GM23338 (cell line): ENCODE data around the gene BET1. TPM values are rescaled to one million over a fixed set of nuclear protein-coding genes. Genes with fewer than 3 reads are reported as not detected.

Source experiments
- ATAC-seq: fragments of 200-7000 bp; cut with Tn5 transposase; 3 replicates; pipeline ENCODE4 v1.9.1; 2020
- DNase-seq: peaks from one replicate; pipeline ENCODE4 v3.0.0-alpha.2; 2015; ENCODE audit warnings: low spot score
- H2AFZ ChIP-seq: fragments of 200-600 bp; sonication (generic); 2 replicates; pipeline ENCODE4 v1.8.0; 2016; ENCODE audit warnings: antibody characterized with exemption, mild to moderate bottlenecking, moderate library complexity
- H3F3A ChIP-seq: fragments of 200-600 bp; sonication (generic); replicated peaks from 2 replicates; pipeline ENCODE4 v1.8.0; 2017; ENCODE audit warnings: antibody characterized with exemption, mixed run types, low read depth
- H3K27ac ChIP-seq: fragments of 200-600 bp; sonication (generic); 2 replicates; pipeline ENCODE4 v1.6.1; 2016; ENCODE audit warnings: low read depth
- H3K27me3 ChIP-seq: fragments of 200-600 bp; sonication (generic); 2 replicates; pipeline ENCODE4 v1.8.0; 2016; ENCODE audit warnings: mild to moderate bottlenecking, mixed run types, moderate library complexity; ENCODE audit not compliant: insufficient read depth
- H3K36me3 ChIP-seq: fragments of 200-600 bp; sonication (generic); 2 replicates; pipeline ENCODE4 v1.8.0; 2016; ENCODE audit warnings: mild to moderate bottlenecking; ENCODE audit not compliant: insufficient read depth
- H3K4me1 ChIP-seq: fragments of 200-600 bp; sonication (generic); 2 replicates; pipeline ENCODE4 v1.8.0; 2016; ENCODE audit warnings: mild to moderate bottlenecking, moderate library complexity; ENCODE audit not compliant: insufficient read depth
- H3K4me2 ChIP-seq: fragments of 200-600 bp; sonication (generic); 2 replicates; pipeline ENCODE4 v1.7.1; 2017; ENCODE audit warnings: mixed run types
- H3K4me3 ChIP-seq: fragments of 200-600 bp; sonication (generic); 2 replicates; pipeline ENCODE4 v1.6.1; 2016; ENCODE audit warnings: mixed run types
- H3K79me2 ChIP-seq: fragments of 200-600 bp; sonication (generic); replicated peaks from 2 replicates; pipeline ENCODE4 v1.8.0; 2017; ENCODE audit warnings: mild to moderate bottlenecking; ENCODE audit not compliant: insufficient read depth
- H3K9me2 ChIP-seq: fragments of 200-600 bp; sonication (generic); 2 replicates; pipeline ENCODE4 v1.8.0; 2017; ENCODE audit not compliant: insufficient read depth
- H4K20me1 ChIP-seq: fragments of 200-600 bp; sonication (generic); replicated peaks from 2 replicates; pipeline ENCODE4 v1.8.0; 2017; ENCODE audit warnings: mild to moderate bottlenecking; ENCODE audit not compliant: insufficient read depth
- H3K27ac Mint-ChIP-seq: 2 replicates; pipeline ENCODE4 v1.8.0; 2020; ENCODE audit warnings: inconsistent platforms, mild to moderate bottlenecking, moderate library complexity, mixed read lengths
- H3K27me3 Mint-ChIP-seq: 3 replicates; pipeline ENCODE4 v1.8.0; 2022; ENCODE audit warnings: low read depth, mild to moderate bottlenecking, moderate library complexity, mixed read lengths, inconsistent platforms; ENCODE audit not compliant: insufficient read depth, poor library complexity
- H3K36me3 Mint-ChIP-seq: 3 replicates; pipeline ENCODE4 v1.8.0; 2021; ENCODE audit warnings: low read depth, mild to moderate bottlenecking, inconsistent platforms, moderate library complexity, mixed read lengths
- H3K4me1 Mint-ChIP-seq: 3 replicates; pipeline ENCODE4 v1.8.0; 2020; ENCODE audit warnings: mild to moderate bottlenecking, inconsistent platforms, mixed read lengths
- H3K4me3 Mint-ChIP-seq: 3 replicates; pipeline ENCODE4 v1.8.0; 2021; ENCODE audit warnings: moderate library complexity, mild to moderate bottlenecking, inconsistent platforms, mixed read lengths
- H3K9me3 Mint-ChIP-seq: 3 replicates; pipeline ENCODE4 v1.8.0; 2020; ENCODE audit warnings: moderate library complexity, mild to moderate bottlenecking, inconsistent platforms, mixed read lengths
- CREB1 ChIP-seq: fragments of 250-450 bp; sonication (Bioruptor Pico); IDR thresholded peaks from 2 replicates; pipeline ENCODE4 v1.5.0; 2020; ENCODE audit warnings: low read depth, mild to moderate bottlenecking, moderate library complexity
- CTCF ChIP-seq, 2 experiments: fragments of 200-600 bp in 1 of 2; sonication (generic) in 1 of 2; conservative IDR thresholded peaks; 2 replicates each; pipeline versions ENCODE4 v1.5.1 to v1.6.1; 2016 to 2017; ENCODE audit warnings: antibody characterized with exemption in 2 of 2, low read depth in 2 of 2, mild to moderate bottlenecking in 2 of 2, moderate library complexity in 1 of 2
- ETS1 ChIP-seq: IDR thresholded peaks from 2 replicates; pipeline ENCODE4 v1.6.1; 2016; ENCODE audit warnings: antibody characterized with exemption
- EZH2 ChIP-seq: fragments of 200-600 bp; sonication (generic); IDR thresholded peaks from one replicate; pipeline ENCODE4 v1.8.0; 2017; ENCODE audit warnings: antibody characterized with exemption, mild to moderate bottlenecking, low read depth; ENCODE audit not compliant: unreplicated experiment
- EZH2phosphoT487 ChIP-seq: fragments of 200-600 bp; sonication (generic); IDR thresholded peaks from one replicate; pipeline ENCODE4 v1.8.1; 2018; ENCODE audit warnings: antibody characterized with exemption; ENCODE audit not compliant: unreplicated experiment
- JUNB ChIP-seq: IDR thresholded peaks from one replicate; pipeline ENCODE4 v1.6.1; 2016; ENCODE audit warnings: antibody characterized with exemption; ENCODE audit not compliant: unreplicated experiment
- NANOG ChIP-seq: IDR thresholded peaks from 2 replicates; pipeline ENCODE4 v1.6.1; 2016; ENCODE audit warnings: antibody characterized with exemption, borderline replicate concordance
- POLR2AphosphoS5 ChIP-seq: IDR thresholded peaks from 2 replicates; pipeline ENCODE4 v1.6.1; 2016; ENCODE audit warnings: antibody characterized with exemption, low read depth
- REST ChIP-seq: IDR thresholded peaks from one replicate; pipeline ENCODE4 v1.6.1; 2018; ENCODE audit warnings: antibody characterized with exemption; ENCODE audit not compliant: unreplicated experiment
- STAT1 ChIP-seq: IDR thresholded peaks from one replicate; pipeline ENCODE4 v1.6.1; 2016; ENCODE audit warnings: antibody characterized with exemption; ENCODE audit not compliant: unreplicated experiment
- ZNF114 ChIP-seq: fragments of 250-450 bp; sonication (Bioruptor Pico); IDR thresholded peaks from 2 replicates; pipeline ENCODE4 v1.5.0; 2020; ENCODE audit warnings: mild to moderate bottlenecking, moderate library complexity
- ZNF331 ChIP-seq: fragments of 250-450 bp; sonication (Bioruptor Pico); IDR thresholded peaks from 2 replicates; pipeline ENCODE4 v1.5.0; 2020; ENCODE audit warnings: low read depth, mild to moderate bottlenecking, moderate library complexity
- ZNF462 ChIP-seq: fragments of 250-450 bp; sonication (Bioruptor Pico); IDR thresholded peaks from 2 replicates; pipeline ENCODE4 v1.5.0; 2020; ENCODE audit warnings: mild to moderate bottlenecking, moderate library complexity
- polyA plus RNA-seq: library from polyadenylated mRNA; unstranded; fragments of >200 nt; fragmentation: Nextera tagmentation; extraction: Ambion mirVana; gene quantifications from 2 replicates; pipeline ENCODE4 v1.2.1, GENCODE V29; 2016
- total RNA-seq: library from RNA; depleted of rRNA; stranded (reverse); fragments of >200 nt; shearing (Covaris generic); gene quantifications from 2 replicates; pipeline ENCODE4 v1.2.3, GENCODE V29; 2014

BET1 gene
- total and polyA plus RNA-seq, 2 experiments from 2014 or later: 42.2 to 69.2 TPM

DNA sequence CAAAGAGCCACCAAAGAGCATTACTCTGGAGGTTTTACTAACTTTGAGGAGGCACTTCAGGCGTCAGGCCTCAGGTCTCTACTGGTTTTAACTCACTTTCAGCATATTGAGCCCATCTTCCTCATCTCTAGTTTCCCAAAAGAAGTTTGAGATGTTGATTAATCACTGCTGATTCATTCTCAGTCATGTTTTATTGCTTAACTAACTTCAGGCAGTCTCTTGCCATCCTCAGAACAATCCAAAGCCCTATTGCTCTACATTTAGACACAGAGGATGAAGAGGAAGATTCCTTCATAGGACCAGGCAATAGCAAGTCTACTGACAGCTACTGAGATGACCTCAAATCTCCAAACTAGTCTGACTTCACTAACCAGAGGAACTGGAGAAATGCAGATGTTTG lies 39.1 kb upstream of the BET1 start:
- H3F3A ChIP-seq: no peaks in the 10 kb centered on the region
- H3K9me3 Mint-ChIP-seq: no peaks in the 10 kb centered on the region
- no peaks in the 10 kb centered on the region for H3K36me3 ChIP-seq
- no peak overlapping the region for H3K27ac Mint-ChIP-seq
- no peaks in the 10 kb centered on the region for H4K20me1 ChIP-seq
- H3K9me2 ChIP-seq: 0 out of 2 replicates have a peak, but pooled peaks cover 4% of the 10 kb centered on the region
- DNase-seq: no peak
- no peak for ATAC-seq
- no peaks in the 10 kb centered on the region for H3K79me2 ChIP-seq
- H3K4me1 ChIP-seq: no peaks in the 10 kb centered on the region
- H2AFZ ChIP-seq: no peak overlapping the region; the same call in 1 of the 2 replicates
- H3K27ac ChIP-seq: no peak overlapping the region
- H3K27me3 ChIP-seq: no peaks in the 10 kb centered on the region
- H3K27me3 Mint-ChIP-seq: no peaks in the 10 kb centered on the region
- H3K4me1 Mint-ChIP-seq: peaks cover 10% of the 10 kb centered on the region
- H3K36me3 Mint-ChIP-seq: no peaks in the 10 kb centered on the region
- no peak overlapping the region for H3K4me3 ChIP-seq
- H3K4me3 Mint-ChIP-seq: no peak overlapping the region
- no peak overlapping the region for H3K4me2 ChIP-seq
- no peak for TF ChIP-seq POLR2AphosphoS5
- no peak for TF ChIP-seq REST
- TF ChIP-seq JUNB: no peak
- TF ChIP-seq EZH2: no peak
- no peak for TF ChIP-seq ZNF462 (CRISPR knock-in tag)
- no peak for TF ChIP-seq STAT1
- TF ChIP-seq ZNF331: no peak
- no peak for TF ChIP-seq ZNF114 (CRISPR knock-in tag)
- TF ChIP-seq EZH2phosphoT487: no peak
- TF ChIP-seq CTCF (conservative IDR thresholded peaks at IDR 0.05; ENCODE audit: low read depth in 2 of 2): no peak
- no peak for TF ChIP-seq ETS1
- no peak for TF ChIP-seq CREB1 (CRISPR knock-in tag)
- TF ChIP-seq NANOG: no peak
